ENCODE results near the gene ABCB1.
"Not testable (repeated sequence)": the region's sequence is repeated elsewhere in the genome, so short reads cannot be mapped to it uniquely, and the experiment has no call there.

- TF ChIP-seq, protein P1, sequence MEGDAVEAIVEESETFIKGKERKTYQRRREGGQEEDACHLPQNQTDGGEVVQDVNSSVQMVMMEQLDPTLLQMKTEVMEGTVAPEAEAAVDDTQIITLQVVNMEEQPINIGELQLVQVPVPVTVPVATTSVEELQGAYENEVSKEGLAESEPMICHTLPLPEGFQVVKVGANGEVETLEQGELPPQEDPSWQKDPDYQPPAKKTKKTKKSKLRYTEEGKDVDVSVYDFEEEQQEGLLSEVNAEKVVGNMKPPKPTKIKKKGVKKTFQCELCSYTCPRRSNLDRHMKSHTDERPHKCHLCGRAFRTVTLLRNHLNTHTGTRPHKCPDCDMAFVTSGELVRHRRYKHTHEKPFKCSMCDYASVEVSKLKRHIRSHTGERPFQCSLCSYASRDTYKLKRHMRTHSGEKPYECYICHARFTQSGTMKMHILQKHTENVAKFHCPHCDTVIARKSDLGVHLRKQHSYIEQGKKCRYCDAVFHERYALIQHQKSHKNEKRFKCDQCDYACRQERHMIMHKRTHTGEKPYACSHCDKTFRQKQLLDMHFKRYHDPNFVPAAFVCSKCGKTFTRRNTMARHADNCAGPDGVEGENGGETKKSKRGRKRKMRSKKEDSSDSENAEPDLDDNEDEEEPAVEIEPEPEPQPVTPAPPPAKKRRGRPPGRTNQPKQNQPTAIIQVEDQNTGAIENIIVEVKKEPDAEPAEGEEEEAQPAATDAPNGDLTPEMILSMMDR (IDR thresholded peaks at IDR 0.05) = not testable (repeated sequence)
- TF ChIP-seq ZFX (IDR thresholded peaks at IDR 0.05; ENCODE audit: borderline replicate concordance) = not testable (repeated sequence)
These were observed 28.2 kb downstream of the ABCB1 start for GRCh38 chr7:87572513-87572912.

All from 22Rv1 (cell line).